ENCODE measurements around the gene UTS2B.

UTS2B gene

GRCh38 chr3:191331388-191331787 lies 1.1 kb upstream of the UTS2B start:
- DNase-seq = peak; percentile 75
- in situ Hi-C loops (cut with HindIII; ENCODE audit: low pct_ligation_motif_present, low pct_unique_long_range_greater_than_20kb, low sequenced_read_pairs) = no loop called here

- in situ Hi-C loops (cut with HindIII; ENCODE audit: low pct_ligation_motif_present, low pct_unique_long_range_greater_than_20kb, low sequenced_read_pairs) = no loop called here
- DNase-seq = peak; percentile 58
These were observed 263 bp upstream of the UTS2B start for GRCh38 chr3:191330530-191331048.

DNA sequence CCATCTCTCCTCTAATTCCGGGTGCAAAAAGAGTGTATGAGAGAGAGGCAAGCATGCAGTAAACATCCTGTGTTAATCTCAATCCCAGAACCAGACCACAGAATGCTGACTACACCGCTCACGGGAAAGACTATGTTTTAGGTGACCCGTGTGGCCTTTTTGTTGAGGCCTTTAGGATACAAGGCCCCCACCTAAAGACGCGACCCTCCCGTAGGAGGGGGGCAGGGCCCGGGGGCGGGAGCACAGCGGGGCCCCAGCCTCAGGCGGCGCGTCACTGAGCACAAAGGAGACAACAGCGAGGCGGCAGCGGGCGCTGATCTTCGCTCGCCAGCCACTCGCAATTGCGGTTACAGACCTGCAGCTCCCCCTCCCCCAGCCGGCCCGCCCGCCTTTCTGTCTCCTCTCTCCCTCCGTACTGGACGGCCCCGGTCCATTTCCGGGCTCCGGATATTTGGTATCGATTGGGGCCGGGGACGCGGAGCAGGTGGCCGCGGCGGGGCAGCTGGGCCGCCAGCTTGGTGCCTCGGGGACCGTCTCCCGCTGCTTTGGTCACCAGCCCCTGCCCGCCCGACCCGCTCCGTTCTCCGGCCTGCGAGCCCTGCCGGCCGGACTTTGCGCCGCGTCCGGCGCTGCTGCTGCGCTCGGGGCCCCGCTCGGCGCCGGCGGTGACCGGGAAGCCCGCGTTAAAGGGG lies 1.2 kb downstream of the UTS2B start, which contains the start of gene CCDC50:
CCDC50 (plus strand) TSS at position 433 of the 692 bp plus-strand sequence. CDS start 281 bp downstream, outside the sequence.
- DNase-seq = peak; percentile 73
- in situ Hi-C loops (cut with HindIII; ENCODE audit: low pct_ligation_motif_present, low pct_unique_long_range_greater_than_20kb, low sequenced_read_pairs) = no loop called here

GRCh38 chr3:191328383-191328961 lies 1.9 kb downstream of the UTS2B start:
- no peak for DNase-seq
- in situ Hi-C loops (cut with HindIII; ENCODE audit: low pct_ligation_motif_present, low pct_unique_long_range_greater_than_20kb, low sequenced_read_pairs) = no loop called here

GRCh38 chr3:191327526-191327925 lies 2.8 kb downstream of the UTS2B start:
- in situ Hi-C loops (cut with HindIII; ENCODE audit: low pct_ligation_motif_present, low pct_unique_long_range_greater_than_20kb, low sequenced_read_pairs) = no loop called here
- no peak for DNase-seq

GRCh38 chr3:191324936-191325335 lies 5.4 kb downstream of the UTS2B start:
- in situ Hi-C loops (cut with HindIII; ENCODE audit: low pct_ligation_motif_present, low pct_unique_long_range_greater_than_20kb, low sequenced_read_pairs) = no loop called here
- DNase-seq = no peak

GRCh38 chr3:191321019-191321767 lies 9.1 kb downstream of the UTS2B start:
- in situ Hi-C loops (cut with HindIII; ENCODE audit: low pct_ligation_motif_present, low pct_unique_long_range_greater_than_20kb, low sequenced_read_pairs) = no loop called here
- DNase-seq = no peak

DNA sequence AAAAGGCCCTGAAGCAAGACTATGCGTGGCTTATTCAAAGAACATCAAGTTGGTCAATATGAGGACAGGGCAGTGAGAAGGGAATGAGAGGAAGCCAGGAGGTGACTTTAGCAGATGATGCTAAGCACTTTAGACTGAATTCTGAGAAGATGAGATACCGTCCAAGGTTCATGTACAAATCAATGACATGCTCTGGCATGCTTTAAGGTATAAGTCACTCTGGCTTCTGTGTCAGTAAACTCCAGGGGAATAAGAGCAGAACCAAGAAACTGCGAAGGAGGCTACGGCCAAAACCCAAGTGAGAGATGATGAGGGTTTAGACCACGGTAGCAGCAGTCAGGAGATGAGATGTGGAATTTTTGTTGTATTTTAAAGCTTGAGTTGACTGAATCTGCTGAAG lies 10.0 kb downstream of the UTS2B start:
- DNase-seq = no peak
- in situ Hi-C loops (cut with HindIII; ENCODE audit: low pct_ligation_motif_present, low pct_unique_long_range_greater_than_20kb, low sequenced_read_pairs) = no loop called here

DNA sequence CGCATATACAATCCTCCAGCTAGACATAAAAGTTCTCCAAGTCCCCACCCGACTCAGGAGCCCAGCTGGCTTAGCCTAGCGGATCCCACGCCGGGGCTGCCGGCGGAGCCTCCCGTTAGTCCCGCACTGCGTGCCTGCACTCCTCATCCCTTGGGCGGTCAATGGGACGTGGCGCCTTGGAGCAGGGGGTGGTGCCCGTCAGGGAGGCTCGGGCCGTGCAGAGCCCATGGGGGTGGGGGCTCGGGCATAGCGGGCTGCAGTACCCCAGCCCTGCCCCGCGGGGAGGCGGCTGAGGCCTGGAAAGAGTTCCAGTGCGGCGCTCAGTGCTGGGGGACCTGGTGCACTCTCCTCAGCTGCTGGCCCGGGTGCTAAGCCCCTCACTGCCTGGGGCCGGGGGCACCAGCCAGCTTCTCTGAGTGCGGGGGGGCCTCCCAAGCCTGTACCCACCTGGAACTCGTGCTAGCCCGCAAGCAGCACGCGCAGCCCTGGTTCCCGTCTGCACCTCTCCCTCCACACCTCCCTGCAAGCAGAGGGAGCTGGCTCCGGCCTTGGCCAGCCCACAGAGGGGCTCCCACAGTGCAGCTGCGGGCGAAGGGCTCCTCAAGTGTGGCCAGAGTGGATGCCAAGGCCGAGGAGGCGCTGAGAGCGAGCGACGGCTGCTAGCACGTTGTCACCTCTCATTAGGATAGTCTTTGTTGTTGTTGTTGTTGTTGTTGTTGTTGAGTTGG lies 13.3 kb downstream of the UTS2B start:
- in situ Hi-C loops (cut with HindIII; ENCODE audit: low pct_ligation_motif_present, low pct_unique_long_range_greater_than_20kb, low sequenced_read_pairs) = no loop called here
- DNase-seq = no peak

DNA sequence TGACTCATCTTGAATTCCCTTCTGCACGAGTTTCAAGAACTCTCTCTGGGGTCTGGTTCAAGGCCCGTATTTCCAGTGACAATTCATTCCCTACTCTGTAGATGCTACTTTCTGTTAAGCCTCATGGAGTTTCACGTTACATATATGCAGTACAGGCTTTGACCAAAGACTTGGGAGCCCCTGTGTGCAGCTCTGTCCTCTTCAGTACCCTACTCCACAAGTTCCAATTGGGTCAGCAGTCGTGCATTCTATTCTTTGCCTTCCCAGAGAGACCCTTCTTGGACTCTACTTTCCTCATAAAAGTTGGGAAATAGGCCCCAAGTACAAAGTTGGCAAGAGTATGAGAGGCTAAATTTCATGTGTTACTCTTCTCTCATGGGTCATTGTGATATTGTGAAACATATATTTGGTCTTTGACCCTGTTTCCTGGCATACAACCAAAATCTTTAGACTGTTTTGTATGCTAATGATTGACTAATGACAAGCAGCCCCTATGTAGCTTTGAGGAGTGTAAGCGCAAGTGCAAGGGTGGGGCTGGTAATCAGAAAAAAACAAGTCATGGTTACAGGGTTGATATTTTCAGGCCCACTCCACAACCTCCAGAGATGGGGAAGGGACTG lies 16.1 kb downstream of the UTS2B start:
- in situ Hi-C loops (cut with HindIII; ENCODE audit: low pct_ligation_motif_present, low pct_unique_long_range_greater_than_20kb, low sequenced_read_pairs) = no loop called here
- no peak for DNase-seq

- in situ Hi-C loops (cut with HindIII; ENCODE audit: low pct_ligation_motif_present, low pct_unique_long_range_greater_than_20kb, low sequenced_read_pairs) = no loop called here
- no peak for DNase-seq
These were observed 17.0 kb downstream of the UTS2B start for GRCh38 chr3:191313296-191313695.

- DNase-seq = no peak
- in situ Hi-C loops (cut with HindIII; ENCODE audit: low pct_ligation_motif_present, low pct_unique_long_range_greater_than_20kb, low sequenced_read_pairs) = no loop called here
These were observed 23.0 kb downstream of the UTS2B start for GRCh38 chr3:191307341-191307740.

DNA sequence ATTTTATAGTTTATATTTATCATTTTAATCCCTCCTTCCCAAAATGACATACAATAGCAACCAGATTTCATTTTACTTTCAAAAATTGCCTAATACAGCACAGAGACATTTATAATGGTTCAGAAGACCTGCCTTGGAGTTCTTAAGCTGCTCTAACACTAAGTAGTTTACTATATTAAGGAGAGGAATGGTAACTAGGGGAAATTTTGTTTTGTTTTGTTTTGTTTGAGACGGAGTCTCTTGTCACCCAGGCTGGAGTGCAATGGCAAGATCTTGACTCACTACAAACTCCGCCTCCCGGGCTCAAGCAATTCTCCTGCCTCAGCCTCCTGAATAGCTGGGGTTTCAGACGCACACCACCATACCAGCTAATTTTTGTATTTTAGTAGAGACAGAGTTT lies 23.9 kb downstream of the UTS2B start:
- in situ Hi-C loops (cut with HindIII; ENCODE audit: low pct_ligation_motif_present, low pct_unique_long_range_greater_than_20kb, low sequenced_read_pairs) = no loop called here
- DNase-seq = no peak

DNA sequence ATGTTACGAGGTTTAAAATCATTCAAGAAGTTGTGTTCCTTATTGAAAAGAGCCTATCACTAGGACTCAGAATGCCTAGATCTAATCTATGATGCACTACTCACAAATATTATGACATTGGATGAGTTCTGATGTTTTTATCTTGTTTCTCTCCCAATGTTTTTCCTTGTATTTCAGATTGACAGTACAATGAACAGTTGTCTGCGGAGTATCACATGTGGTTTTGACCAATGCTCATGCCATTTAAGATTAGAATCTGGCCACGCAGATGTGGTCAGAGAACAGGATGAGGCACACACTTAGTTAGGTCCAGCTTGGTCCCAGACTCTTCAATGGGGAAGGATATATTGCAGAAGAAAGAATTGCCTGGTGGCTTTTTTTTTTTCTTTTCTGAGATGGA lies 26.7 kb downstream of the UTS2B start:
- in situ Hi-C loops (cut with HindIII; ENCODE audit: low pct_ligation_motif_present, low pct_unique_long_range_greater_than_20kb, low sequenced_read_pairs) = no loop called here
- DNase-seq = no peak

DNA sequence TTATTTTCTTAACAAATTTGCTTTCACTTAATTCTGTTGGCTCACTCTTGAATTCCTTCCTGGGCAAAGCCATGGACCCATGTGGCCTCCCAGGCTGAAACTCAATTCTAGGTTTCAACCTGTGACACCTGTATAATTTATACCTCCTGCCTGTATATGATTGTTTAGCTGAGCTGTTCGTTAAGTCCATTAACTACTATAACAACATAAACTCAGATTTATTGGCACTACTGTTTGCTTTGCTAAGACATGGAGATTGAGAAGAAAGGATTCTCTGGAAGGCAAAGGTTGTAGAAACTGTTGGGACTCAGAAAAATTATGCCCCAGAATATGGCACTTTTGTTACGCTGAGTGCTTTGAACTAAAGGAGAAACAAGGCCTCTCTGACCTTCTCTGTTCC lies 27.9 kb downstream of the UTS2B start:
- in situ Hi-C loops (cut with HindIII; ENCODE audit: low pct_ligation_motif_present, low pct_unique_long_range_greater_than_20kb, low sequenced_read_pairs) = no loop called here
- DNase-seq = no peak

GRCh38 chr3:191301782-191302411 lies 28.4 kb downstream of the UTS2B start:
- DNase-seq = no peak

GRCh38 chr3:191301017-191301416 lies 29.3 kb downstream of the UTS2B start:
- in situ Hi-C loops (cut with HindIII; ENCODE audit: low pct_ligation_motif_present, low pct_unique_long_range_greater_than_20kb, low sequenced_read_pairs) = no loop called here
- no peak for DNase-seq

More at GRCh38 chr3:191301782-191302411, 28.4 kb downstream of the UTS2B start:
- in situ Hi-C loops (cut with HindIII; ENCODE audit: low pct_ligation_motif_present, low pct_unique_long_range_greater_than_20kb, low sequenced_read_pairs) = no loop called here

GRCh38 chr3:191300422-191300821 lies 29.9 kb downstream of the UTS2B start:
- in situ Hi-C loops (cut with HindIII; ENCODE audit: low pct_ligation_motif_present, low pct_unique_long_range_greater_than_20kb, low sequenced_read_pairs) = no loop called here
- no peak for DNase-seq

Data from ACHN (cell line).